Left ventricle myocardium inferior (tissue), 1 donor: Measurements from ENCODE around the gene ASB1. TPM values are rescaled to one million over a fixed set of nuclear protein-coding genes. Genes with fewer than 3 reads are reported as not detected.

ENCODE experiments used
- DNase-seq: peaks from one replicate; pipeline ENCODE4 v3.0.0-alpha.2; 2020
- H3K27ac ChIP-seq: fragments of 200-600 bp; replicated peaks from 2 replicates; pipeline ENCODE4 v1.8.0; 2021
- H3K27me3 ChIP-seq: fragments of 200-600 bp; 2 replicates; pipeline ENCODE4 v1.8.0; 2021; ENCODE audit warnings: low read depth
- H3K36me3 ChIP-seq: fragments of 200-600 bp; 2 replicates; pipeline ENCODE4 v1.8.0; 2021
- H3K4me1 ChIP-seq: fragments of 200-600 bp; 2 replicates; pipeline ENCODE4 v1.8.0; 2021
- H3K4me3 ChIP-seq: fragments of 200-600 bp; 2 replicates; pipeline ENCODE4 v1.8.0; 2021; ENCODE audit warnings: mild to moderate bottlenecking, moderate library complexity
- H3K9me3 ChIP-seq: fragments of 200-600 bp; replicated peaks from 2 replicates; pipeline ENCODE4 v1.8.0; 2021
- intact Hi-C: fragments of 100-400 bp; cut with micrococcal nuclease; formaldehyde crosslinking; loops from one replicate; pipeline ENCODE4 v1.11.0; 2022
- total RNA-seq: library from RNA; stranded (reverse); fragmentation: NEBNext Ultra II Directional; extraction: Animal tissue kit (Norgen Biotek cat#: 25700); gene quantifications from one replicate; pipeline ENCODE4 v1.2.1, GENCODE V29; 2021
- TF ChIP-seq, protein P1 (sequence below): fragments of 200-600 bp; IDR thresholded peaks from 2 replicates; pipeline ENCODE4 v1.8.0; 2021; ENCODE audit warnings: antibody characterized with exemption, mild to moderate bottlenecking, borderline replicate concordance
- donor health status: DM: no; HTN: yes; CAD: no; lungs with severe emphysema.

Gene ASB1
- total RNA-seq, 1 donor from 2014 or later, result 52.6 TPM

DNA sequence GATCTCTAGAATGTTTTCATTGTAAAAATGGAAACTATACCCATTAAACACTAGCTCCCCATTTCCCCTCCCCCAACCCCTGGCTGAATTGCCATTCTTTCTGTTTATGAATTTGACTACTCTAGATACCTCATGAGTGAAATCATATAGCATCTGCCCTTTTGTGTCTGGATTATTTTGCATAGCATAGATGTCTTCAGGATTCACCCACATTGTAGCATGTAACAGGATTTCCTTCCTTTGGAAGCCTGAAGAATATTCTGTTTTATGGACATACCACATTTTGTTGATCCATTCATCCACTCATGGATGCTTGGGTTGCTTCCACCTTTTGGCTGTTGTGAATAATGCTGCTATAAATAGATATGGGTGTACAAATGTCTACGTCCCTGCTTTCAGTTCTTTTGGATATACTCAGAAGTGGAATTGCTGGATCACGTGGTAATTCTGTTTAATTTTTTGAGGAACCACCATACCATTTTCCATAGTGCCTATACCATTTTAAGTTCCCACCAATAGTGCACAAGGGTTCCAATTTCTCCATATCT is 7.7 kb upstream of the ASB1 start:
- TF ChIP-seq, protein P1, sequence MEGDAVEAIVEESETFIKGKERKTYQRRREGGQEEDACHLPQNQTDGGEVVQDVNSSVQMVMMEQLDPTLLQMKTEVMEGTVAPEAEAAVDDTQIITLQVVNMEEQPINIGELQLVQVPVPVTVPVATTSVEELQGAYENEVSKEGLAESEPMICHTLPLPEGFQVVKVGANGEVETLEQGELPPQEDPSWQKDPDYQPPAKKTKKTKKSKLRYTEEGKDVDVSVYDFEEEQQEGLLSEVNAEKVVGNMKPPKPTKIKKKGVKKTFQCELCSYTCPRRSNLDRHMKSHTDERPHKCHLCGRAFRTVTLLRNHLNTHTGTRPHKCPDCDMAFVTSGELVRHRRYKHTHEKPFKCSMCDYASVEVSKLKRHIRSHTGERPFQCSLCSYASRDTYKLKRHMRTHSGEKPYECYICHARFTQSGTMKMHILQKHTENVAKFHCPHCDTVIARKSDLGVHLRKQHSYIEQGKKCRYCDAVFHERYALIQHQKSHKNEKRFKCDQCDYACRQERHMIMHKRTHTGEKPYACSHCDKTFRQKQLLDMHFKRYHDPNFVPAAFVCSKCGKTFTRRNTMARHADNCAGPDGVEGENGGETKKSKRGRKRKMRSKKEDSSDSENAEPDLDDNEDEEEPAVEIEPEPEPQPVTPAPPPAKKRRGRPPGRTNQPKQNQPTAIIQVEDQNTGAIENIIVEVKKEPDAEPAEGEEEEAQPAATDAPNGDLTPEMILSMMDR, result no peak
- H3K27ac ChIP-seq, result no peak overlapping the region
- H3K9me3 ChIP-seq, result peaks cover 12% of the 10 kb centered on the region
- no peaks in the 10 kb centered on the region for H3K36me3 ChIP-seq
- intact Hi-C loops, result no loop called here
- H3K4me1 ChIP-seq, result peaks cover 36% of the 10 kb centered on the region
- no peak for DNase-seq
- peaks cover 66% of the 10 kb centered on the region for H3K27me3 ChIP-seq
- no peak overlapping the region for H3K4me3 ChIP-seq

DNA sequence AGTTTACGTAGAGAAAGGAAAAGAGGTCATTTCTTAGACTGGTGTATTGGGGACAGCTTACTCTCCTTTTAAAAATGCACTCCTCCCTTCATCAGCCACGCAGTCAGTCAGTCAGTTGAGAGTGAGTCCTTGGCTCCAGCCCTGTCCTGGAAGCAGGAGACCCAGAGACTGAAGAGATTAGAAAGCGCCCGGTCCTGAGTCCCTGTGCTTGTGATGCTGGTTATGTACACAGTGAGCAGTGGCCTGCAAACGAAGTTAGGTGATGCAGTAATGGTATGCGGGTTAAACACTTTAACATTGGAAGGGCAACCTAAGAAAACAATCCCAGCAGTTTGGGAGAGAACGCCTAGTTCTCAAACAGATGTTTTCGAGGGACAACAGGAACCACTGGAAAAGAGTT is 6.3 kb upstream of the ASB1 start:
- Histone ChIP-seq H3K36me3 (no peaks in the 10 kb centered on the region), H3K4me1 (peaks cover 37% of the 10 kb centered on the region), H3K4me3 (no peak overlapping the region), H3K27me3 (peaks cover 76% of the 10 kb centered on the region), H3K27ac (peak overlapping the region; percentile 61), H3K9me3 (peaks cover 12% of the 10 kb centered on the region)
- TF ChIP-seq, protein P1, result no peak
- no peak for DNase-seq
- intact Hi-C loops, result no loop called here

DNA sequence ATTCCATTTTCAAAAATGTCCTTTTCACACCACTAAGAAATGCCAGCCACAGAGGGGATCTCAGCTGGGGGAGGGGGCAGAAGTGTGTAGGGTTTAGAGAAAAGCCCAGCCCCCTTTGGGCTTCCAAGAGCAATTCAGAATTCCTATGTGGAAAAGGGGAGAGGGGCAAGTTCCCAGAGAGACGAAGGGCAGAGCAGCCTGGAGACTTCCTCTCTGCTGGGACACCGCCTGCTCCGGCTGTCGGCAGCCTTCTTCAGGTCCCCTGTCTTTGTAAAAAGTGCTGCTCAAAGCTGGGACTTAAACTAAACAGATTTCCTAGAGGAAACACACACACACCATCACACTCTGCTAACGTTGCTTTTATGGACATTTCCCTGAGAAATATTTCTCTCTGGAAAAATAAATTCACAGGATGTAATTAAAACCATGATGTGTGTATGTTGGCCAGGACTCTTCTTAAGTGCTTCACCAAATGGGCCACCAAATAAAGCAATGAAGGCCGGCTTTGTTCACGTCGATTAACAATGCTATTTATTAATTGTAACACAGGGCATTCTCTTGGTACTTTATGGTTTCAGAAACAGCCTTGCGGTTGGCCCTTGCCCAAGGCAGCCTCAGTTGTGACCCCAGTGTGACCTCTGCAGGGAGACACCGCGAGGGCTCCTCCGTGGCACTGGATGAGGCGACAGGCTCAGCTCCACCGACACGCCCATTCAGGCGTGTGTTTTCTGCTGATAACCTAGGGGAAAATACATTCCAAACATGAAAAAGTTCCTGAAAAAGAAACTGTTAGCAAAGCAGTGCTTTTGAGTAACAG is 5.6 kb upstream of the ASB1 start:
- peaks cover 44% of the 10 kb centered on the region for H3K4me1 ChIP-seq

DNA sequence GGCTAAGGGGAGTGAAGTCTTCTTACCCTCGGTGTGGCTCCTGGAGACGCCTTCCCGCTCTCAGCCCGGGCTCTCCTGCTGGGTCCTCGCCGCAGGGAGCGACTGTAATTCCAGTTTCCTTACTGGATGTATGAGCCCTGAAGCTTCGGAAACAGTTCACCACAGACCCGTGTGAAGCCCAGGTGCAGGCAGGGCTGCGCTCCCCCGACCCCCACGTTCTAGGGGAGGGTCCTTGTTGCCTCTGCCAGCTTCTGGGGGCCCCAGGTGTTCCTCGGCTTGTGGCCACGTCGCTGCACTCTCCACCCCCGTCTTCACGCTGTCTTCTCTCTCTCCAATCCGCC is 5.1 kb upstream of the ASB1 start:
- Histone ChIP-seq H3K9me3 (no peaks in the 10 kb centered on the region), H3K27ac (peak overlapping the region; percentile 61), H3K36me3 (no peaks in the 10 kb centered on the region), H3K4me3 (no peak overlapping the region), H3K27me3 (peaks cover 75% of the 10 kb centered on the region), H3K4me1 (peaks cover 49% of the 10 kb centered on the region)
- TF ChIP-seq, protein P1, result no peak
- DNase-seq, result no peak
- intact Hi-C loops, result no loop called here

More for the DNA sequence above, 5.6 kb upstream of the ASB1 start:
- Histone ChIP-seq H3K27ac (peak overlapping the region; percentile 61), H3K27me3 (peaks cover 76% of the 10 kb centered on the region), H3K4me3 (no peak overlapping the region), H3K36me3 (no peaks in the 10 kb centered on the region), H3K9me3 (peaks cover 5% of the 10 kb centered on the region)
- intact Hi-C loops, result no loop called here
- no peak for DNase-seq
- TF ChIP-seq, protein P1, result no peak

DNA sequence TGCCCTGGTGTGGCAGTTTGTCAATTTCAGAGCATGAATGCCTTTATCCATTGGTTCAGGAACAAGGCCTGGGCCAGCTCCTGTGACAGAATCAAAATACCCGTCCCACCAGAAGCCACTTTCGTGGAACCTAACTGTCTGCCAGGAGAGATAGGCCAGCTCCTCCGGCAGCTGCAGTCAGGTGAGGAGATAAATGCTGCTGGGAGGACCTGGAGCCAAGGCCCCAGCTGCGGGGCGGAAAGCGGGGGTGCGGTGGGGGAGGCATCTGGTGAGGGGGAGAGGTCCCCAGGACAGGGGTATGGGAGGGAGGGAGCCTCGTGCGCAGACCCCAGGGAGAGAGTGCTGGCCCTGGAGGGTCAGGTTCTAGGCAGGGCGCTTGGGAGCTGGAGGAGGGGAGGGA is 4.4 kb upstream of the ASB1 start:
- H3K36me3 ChIP-seq, result no peaks in the 10 kb centered on the region
- peaks cover 69% of the 10 kb centered on the region for H3K27me3 ChIP-seq
- H3K4me3 ChIP-seq, result no peak overlapping the region
- no peaks in the 10 kb centered on the region for H3K9me3 ChIP-seq
- intact Hi-C loops, result no loop called here
- TF ChIP-seq, protein P1, result no peak
- peaks cover 56% of the 10 kb centered on the region for H3K4me1 ChIP-seq
- DNase-seq, result no peak
- H3K27ac ChIP-seq, result no peak overlapping the region
